GM12873 (cell line): ENCODE results near the gene PPP1R1A.

Experiments
- CTCF ChIP-seq: IDR thresholded peaks from 2 replicates; pipeline ENCODE4 v1.5.1; 2012; ENCODE audit warnings: low read depth, mild to moderate bottlenecking, moderate library complexity, low read length, control low read depth; ENCODE audit not compliant: insufficient read depth; ENCODE audit errors: missing control alignments

PPP1R1A gene

GRCh38 chr12:54588110-54588889, at the start of gene PPP1R1A:
PPP1R1A (minus strand) TSS chr12:54588659; CDS start chr12:54588488, 171 bp downstream.
- TF ChIP-seq CTCF: no peak

- TF ChIP-seq CTCF: no peak
Measured at GRCh38 chr12:54634795-54635194, 46.3 kb upstream of the PPP1R1A start, which contains the start of gene LACRT. LACRT (minus strand) TSS chr12:54634895; CDS start chr12:54634841, 54 bp downstream.

- peak; percentile 20 for TF ChIP-seq CTCF
Measured at GRCh38 chr12:54631988-54632728, 43.7 kb upstream of the PPP1R1A start.

- TF ChIP-seq CTCF: no peak
Measured at GRCh38 chr12:54631551-54631950, 43.1 kb upstream of the PPP1R1A start.

GRCh38 chr12:54629925-54630324, 41.5 kb upstream of the PPP1R1A start:
- no peak for TF ChIP-seq CTCF

GRCh38 chr12:54628186-54628846, 39.9 kb upstream of the PPP1R1A start:
- TF ChIP-seq CTCF: no peak

- TF ChIP-seq CTCF: no peak
Measured at GRCh38 chr12:54627304-54627703, 38.8 kb upstream of the PPP1R1A start.
